HG03558 (cell line): ENCODE data around the gene CRYBG3.
"Not testable (repeated sequence)": the region's sequence is repeated elsewhere in the genome, so short reads cannot be mapped to it uniquely, and the experiment has no call there.

Experiments used
- ATAC-seq: cut with Tn5 transposase; IDR thresholded peaks from one replicate; pipeline ENCODE4 v1.9.1; 2021; ENCODE audit warnings: moderate number of reproducible peaks; ENCODE audit not compliant: unreplicated experiment; ENCODE audit errors: extremely low read depth

The CRYBG3 gene

DNA sequence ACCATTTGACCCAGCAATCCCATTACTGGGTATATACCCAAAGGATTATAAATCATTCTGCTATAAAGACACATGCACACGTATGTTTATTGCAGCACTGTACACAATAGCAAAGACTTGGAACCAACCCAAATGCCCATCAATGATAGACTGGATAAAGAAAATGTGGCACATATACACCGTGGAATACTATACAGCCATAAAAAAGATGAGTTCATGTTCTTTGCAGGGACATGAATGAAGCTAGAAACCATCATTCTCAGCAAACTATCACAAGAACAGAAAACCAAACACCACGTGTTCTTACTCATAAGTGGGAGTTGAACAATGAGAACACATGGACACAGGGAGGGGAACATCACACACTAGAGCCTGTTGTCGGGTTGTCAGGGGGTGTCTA lies 11.4 kb downstream of the CRYBG3 start:
- ATAC-seq = not testable (repeated sequence)

DNA sequence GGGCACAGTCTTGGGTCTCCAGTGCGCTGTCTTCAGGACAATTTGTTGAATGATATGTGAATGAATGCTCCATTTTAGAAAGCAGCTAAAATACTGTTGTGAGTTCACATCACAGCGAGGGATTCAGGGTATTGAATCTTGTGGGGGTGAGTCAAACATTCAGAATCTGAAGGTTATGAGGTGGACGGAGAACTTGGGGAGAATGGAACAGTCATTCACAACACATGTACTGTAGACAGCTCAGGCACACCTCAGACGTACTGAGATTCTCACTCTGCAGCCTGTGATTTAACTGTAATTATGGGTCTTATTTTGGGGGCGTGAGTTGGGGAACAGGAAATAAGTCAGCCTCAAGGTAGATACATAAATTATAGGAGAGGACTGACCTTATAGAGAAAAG lies 13.9 kb downstream of the CRYBG3 start:
- ATAC-seq = no peak

- no peak for ATAC-seq
These were observed 16.6 kb downstream of the CRYBG3 start for GRCh38 chr3:97838393-97838792.

GRCh38 chr3:97839944-97840343 lies 18.1 kb downstream of the CRYBG3 start:
- ATAC-seq = no peak

DNA sequence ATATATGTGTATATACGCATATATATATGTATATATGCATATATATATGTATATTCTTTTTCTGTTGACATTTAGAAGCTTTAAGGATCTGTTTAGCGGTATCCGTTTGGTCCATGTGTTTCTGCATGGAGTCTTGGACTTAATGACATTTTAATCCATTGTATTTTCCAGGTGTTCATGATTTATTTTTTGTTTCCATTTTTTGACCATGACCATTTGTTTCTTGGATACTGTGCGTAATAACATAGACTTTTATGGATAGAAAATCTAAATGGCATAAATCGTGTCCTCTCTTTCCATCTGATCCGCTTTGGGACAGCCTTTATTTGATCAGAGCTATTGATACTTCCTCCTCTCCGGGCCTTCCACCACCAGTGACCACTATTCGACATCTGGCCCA lies 19.5 kb downstream of the CRYBG3 start:
- no peak for ATAC-seq

DNA sequence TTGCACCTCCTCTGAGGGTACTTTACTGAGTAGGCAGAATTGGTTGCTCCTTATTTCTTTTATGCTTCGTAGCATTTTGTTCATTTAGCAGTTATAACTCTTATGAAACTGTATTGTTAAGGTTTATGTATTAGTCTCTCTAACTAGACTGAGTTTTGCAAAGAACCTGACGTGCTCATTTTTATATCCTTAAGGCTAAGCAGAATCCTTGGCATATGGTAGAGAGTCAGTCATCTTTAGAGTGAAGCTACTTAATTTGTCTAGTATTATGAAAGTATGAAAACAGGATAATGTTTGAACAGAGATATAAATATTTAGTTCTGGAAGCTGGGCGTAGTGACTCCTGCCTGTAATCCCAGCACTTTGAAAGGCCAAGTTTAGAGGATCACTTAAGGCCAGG lies 20.1 kb downstream of the CRYBG3 start:
- ATAC-seq = no peak

DNA sequence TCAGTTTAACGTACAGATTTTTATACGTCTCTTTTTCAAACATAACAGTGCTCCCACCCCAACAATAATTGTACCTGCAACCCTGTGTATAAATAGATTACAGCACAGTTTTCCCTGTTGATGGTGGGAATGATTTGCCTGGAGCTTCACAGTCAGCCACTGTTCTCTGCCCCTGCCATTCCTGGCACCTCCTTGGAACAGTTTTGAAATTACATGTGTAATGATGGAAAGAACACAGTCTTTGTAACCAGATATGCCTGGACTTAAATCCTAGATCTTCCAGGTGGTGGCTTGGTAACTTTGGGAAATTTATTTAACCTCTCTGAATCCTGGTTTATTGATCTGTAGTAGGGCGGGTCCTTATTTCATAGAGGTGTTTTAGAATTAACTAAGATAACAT lies 27.0 kb downstream of the CRYBG3 start:
- no peak for ATAC-seq

DNA sequence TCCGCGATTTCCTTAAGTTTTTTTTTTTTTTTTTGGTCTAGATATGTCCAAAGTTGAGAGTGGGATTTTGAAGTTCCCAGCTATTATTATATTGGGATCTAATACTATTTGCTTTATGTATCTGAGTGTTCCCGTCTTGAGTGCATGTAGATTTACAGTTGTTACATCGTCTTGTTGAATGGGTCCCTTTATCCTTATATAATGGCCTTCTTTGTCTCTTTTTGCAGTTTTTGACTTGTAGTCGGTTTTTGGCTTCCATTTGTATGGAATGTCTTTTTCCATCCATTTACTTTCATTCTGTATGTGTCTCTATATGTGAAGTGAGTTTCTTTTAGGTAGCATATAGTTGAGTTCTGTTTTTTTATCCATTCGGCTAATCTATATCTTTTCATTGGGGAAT lies 35.6 kb downstream of the CRYBG3 start:
- ATAC-seq = no peak

DNA sequence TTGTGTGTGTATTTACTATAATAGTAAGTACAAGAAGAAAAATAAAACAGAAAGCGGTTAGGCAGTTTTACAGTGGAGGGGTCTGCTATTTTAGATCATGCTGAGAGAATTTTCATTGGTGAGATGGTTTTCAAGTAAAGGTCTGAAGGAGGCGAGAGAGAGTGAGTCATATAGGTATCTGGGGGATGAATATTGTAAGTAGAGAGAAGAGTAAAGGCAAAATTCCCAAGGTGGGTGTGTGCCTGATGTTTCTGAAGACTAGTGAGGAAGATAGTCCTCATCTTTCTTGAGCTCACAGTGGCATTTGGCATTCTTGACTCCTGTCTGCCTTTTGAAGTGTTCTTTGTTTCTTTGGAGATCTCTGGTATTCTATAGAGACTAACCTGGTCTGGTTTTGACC lies 38.6 kb downstream of the CRYBG3 start:
- no peak for ATAC-seq

GRCh38 chr3:97862582-97862981 lies 40.8 kb downstream of the CRYBG3 start:
- no peak for ATAC-seq

DNA sequence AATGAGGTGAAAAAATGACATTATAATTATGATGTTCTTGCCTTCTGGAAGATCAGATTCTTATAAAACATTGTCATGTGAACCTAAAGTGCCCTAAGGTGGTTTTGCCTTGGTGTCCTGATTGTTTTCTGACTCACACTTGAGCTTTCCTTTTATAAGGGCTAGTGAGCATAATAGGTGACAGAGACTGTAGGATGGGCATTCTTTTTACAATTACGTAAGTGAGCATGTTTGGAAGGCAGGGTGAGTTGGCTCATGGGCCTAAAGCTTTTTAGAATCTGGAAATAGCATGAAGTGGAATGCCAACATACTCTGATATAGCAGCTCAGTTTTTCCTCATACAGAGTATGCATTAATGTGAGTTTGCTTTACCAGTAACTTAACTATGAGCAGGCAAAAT lies 41.2 kb downstream of the CRYBG3 start:
- ATAC-seq = no peak

DNA sequence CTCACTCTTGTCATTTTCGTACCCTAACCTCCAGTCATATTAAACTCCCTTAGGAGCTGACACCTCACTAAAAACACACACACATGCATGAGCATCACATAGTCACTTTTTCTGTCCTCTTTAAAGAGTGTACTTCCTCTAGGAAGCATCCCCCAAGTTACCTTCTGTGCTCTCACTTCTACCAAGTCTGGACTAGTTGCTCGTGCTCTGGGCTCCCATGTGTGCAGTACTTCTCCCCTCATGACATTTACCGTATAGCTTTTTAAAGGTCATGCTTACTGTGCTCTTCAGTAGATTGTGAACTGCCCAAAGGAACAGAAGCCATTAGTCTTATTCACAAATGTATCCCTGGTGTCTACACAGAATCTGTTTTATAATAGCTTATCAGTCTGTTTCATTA lies 42.0 kb downstream of the CRYBG3 start:
- ATAC-seq = no peak

DNA sequence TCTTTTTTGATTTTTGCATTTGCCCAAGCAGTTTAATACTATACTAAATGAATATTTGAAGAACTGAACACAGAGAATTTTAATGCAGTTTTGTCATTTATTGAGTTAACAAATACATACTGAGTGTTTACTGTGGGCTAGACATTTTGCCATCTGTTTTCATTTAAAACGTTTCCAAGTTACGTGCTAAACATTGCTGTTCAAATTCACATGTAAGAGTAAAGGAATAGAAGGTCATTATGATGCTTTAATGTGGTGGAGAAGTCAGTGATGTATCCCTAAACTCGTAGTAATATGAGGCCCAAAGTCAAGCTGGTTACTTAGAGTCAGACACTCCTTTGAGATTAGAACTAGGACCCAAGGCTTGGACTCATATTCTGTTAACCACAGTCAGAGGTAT lies 49.4 kb downstream of the CRYBG3 start:
- no peak for ATAC-seq

DNA sequence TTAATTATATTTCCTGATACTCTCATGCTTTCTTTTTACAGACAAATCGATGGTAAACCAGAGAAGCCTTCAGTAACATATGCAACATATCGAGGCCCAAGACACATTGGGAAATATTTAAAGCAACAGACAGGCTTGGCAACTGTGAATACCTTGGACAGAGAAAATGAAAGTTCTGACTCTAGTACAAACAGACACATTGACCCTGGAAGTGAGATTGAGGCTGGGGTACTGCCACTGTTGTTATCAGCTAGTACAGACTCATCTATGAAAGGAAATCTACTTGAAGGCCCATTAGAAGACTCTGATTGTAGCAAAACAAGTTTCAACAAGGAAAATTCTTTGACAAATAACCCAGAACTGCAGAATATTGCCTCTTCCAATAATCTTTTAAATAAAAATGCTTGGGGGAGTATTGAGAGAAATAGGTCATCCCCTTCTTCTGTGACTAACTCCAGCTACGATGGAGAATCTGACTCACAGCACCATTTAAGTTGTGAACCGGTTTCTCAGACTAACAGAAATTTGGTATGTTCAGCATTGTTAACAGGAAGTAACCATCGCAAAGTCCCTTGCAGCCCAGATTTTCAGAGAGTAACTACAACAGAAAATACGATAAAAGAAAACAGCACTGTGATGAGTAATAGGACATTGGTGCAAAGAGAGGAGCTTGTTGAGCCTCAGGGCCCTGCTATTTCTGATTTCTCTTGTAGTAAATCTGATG lies 50.2 kb downstream of the CRYBG3 start:
- no peak for ATAC-seq

- ATAC-seq = no peak
These were observed 50.8 kb downstream of the CRYBG3 start for GRCh38 chr3:97872525-97873042.

GRCh38 chr3:97880267-97880666 lies 58.5 kb downstream of the CRYBG3 start:
- ATAC-seq = no peak

DNA sequence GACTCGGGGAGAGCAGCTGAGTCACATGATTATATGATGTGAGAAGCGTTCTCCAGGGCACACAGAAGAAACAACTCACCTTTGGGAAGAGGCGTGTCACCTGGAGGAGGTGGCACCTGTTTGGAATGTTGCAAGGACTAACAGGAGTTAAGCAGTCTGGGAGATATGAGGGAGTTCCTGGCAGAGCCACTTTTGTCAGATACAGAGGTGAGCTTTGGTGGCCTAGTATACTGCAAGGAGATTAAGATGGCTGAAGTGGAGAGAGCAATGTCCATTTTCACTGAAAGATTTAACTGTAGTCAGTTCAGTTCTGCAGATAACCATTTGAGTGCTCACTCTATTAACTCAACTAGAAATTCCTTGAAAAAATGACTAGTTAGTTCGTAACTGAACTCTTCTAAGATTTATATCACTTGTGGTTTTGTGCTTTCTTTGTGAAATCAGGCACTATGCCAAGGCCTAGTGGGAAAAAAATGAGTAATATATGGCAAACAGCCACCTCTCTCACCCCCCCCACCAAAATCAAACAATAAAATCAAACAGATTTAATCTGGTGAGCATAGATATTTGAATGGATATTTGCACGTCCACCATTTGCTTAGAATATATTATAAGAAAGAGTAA lies 61.3 kb downstream of the CRYBG3 start:
- ATAC-seq = no peak

DNA sequence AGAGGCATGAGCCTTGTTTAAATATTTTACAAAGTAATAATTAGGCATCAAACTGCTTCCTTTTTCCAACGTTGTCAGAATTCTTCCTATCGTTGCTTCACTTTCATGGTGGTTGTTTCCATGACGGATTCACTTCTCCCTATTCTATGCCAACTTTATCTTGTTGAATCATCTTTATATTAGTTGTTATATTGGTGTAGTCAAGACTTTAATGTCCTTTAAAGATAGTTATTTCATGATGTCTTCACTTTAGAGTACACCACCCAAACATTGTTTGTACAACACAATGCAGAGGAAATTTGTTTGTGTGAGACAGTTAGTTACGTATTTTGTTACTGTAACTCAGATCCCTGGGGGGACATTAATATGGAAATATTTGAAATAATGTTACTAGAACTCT lies 61.9 kb downstream of the CRYBG3 start:
- no peak for ATAC-seq

DNA sequence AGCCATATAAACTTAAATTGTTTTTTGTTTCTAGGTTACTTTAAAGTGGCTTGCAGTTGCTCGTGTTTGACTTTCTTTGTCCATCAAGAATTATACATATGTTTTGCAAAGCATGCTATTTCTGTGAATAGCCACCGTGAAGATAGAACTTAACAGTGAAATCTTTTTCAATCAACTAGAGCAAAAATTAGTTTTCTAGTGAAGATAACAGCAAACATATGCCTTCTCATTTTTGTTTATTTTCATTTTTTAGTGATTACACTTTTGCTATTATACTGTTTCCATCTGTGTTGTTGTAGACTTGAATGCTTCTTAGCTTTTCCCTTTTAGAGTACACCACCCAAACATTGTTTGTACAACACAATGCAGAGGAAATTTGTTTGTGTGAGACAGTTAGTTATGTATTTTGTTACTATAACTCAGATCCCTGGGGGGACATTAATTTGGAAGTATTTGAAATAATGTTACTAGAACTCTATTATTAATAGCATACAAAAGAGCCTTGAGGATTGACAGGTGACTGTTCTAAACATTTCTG lies 62.8 kb downstream of the CRYBG3 start:
- ATAC-seq = no peak

DNA sequence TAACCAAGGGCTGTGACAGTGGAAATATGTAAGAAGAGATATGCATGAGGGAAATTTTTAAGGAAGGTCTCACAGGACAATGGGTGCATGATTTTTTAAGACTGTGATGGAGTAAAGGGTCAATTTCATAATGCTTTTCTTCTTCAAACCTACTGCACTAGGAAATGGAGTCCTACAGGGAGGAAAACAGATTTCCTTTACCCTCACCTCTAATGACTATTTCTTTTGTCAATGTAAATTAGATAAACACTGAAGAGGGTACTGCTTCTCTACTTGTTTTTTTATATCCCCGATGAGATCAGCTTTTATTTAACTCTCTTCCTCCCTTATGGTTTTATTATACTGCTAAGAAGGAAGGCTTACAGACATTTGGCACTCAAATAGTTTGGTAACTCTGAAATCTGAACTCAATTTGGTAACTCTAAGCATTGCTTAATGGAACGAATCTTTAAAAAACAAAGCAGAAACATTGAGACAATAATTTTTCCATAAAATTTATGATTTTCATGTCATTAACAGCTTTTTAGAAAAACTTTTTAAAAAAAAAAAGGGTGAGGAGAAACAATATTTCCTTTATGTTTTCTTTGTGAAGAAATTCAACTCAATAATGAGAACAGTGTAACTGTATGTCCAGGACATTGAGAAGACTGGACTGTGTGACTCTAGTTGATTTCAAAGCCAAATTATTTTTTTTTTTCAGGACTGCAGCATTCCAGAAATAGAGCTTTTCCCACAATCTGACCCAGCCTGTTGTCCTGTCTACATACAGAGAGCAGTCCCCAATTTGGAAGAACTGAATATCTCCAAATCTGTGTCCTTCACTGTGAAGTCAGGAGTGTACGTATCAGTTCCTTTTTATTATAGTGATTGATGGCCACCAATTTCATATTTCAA lies 64.4 kb downstream of the CRYBG3 start:
- no peak for ATAC-seq

GRCh38 chr3:97889814-97890213 lies 68.0 kb downstream of the CRYBG3 start:
- ATAC-seq = no peak
